ENCODE results near the gene CYP27C1.

DNA sequence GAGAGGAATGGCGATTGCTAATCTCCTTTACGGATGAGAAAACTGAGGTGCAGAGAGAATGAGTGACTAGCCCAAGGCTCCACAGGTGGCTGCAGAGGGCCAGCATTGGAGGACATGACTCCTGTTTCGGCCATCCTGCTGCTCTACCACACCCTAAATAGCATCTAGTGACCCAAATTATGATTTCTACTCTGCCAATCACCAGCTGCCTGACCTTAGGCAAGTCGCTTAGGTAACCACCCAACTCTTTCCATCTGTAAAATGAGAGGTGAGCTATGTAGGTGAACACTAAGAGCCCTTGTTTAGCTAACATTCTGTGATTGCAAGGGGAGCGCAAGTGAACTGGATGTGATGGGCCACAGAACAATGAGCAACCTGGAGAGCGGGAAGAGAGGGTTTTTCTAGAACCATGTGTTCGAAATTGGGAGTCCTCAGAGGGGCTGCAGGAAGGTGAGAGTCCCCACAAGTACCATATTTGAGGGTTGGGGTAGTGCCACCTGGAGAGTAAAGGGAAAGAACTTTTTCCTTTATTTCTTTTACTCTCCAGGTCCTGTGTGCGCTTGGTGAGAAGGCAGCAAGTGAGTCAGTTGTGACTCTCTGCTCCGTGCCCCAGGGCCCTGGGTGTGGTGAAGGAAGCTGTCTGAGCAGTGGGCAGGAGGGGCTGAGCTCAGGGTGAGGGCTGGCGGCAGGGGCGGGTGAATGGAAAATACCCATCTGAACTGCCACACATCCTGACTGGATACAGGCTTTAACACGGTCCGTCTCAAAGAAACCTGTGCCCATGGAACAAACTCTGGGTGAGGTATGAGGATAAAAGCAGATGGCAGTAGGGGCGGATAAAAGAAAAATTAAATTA is 2.4 kb downstream of the CYP27C1 start:
- TF ChIP-seq ERF (CRISPR knock-in tag; IDR thresholded peaks at IDR 0.05) (no peak), EGR1 (conservative IDR thresholded peaks at IDR 0.05) (no peak), TCF7L2 (IDR thresholded peaks at IDR 0.05; ENCODE audit: low read depth, low read length) (no peak), THRAP3 (IDR thresholded peaks at IDR 0.05; ENCODE audit: borderline replicate concordance) (no peak)
